GM18951 (cell line): ENCODE measurements around the gene DUSP22.
"Not testable (repeated sequence)": the region's sequence is repeated elsewhere in the genome, so short reads cannot be mapped to it uniquely, and the experiment has no call there.

Source experiments
- POLR2A ChIP-seq: IDR thresholded peaks from 4 replicates; pipeline ENCODE4 v1.6.1; 2011; ENCODE audit warnings: mild to moderate bottlenecking; ENCODE audit not compliant: insufficient read length, insufficient read depth; ENCODE audit errors: extremely low read depth
- in situ Hi-C: fragments of 300-500 bp; cut with MboI; formaldehyde crosslinking; loops from one replicate; pipeline ENCODE4 v1.12.0; 2022; ENCODE audit warnings: low sequenced_read_pairs, mixed read lengths, inconsistent platforms; ENCODE audit not compliant: unreplicated experiment

Gene DUSP22

DNA sequence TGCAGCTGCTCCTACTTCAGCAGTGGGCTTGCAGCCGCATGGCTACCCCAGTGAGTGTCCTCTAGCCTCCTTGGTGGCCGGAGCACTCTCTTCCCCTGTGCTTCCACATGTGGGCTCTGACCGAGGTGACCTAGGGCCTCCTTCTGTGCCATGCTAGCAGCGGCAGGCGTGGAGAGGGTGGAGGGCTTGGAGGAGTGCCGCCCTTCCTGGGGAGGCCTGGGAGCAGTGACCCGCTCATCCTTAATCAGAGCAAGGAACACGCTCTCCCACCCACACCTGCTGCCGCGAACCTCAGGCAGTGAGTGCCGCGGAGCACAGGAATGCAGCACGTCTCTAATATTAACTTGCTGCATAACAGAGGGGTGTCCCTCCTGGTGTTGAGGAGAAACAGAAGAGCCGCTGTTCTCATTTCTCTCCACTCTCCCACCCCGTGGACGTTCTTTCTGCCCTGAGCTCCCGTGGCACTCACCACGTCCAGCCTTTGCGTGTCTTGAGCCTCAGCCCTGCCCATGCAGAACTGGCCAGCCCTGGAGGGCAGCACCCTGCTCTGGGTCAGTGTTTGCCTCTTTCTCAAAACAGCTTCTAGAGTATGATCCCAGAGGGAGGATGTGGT is 31.9 kb downstream of the DUSP22 start:
- in situ Hi-C loops, result no loop called here
- TF ChIP-seq POLR2A, result no peak

GRCh38 chr6:324729-325125 is 32.4 kb downstream of the DUSP22 start:
- in situ Hi-C loops, result no loop called here
- no peak for TF ChIP-seq POLR2A

DNA sequence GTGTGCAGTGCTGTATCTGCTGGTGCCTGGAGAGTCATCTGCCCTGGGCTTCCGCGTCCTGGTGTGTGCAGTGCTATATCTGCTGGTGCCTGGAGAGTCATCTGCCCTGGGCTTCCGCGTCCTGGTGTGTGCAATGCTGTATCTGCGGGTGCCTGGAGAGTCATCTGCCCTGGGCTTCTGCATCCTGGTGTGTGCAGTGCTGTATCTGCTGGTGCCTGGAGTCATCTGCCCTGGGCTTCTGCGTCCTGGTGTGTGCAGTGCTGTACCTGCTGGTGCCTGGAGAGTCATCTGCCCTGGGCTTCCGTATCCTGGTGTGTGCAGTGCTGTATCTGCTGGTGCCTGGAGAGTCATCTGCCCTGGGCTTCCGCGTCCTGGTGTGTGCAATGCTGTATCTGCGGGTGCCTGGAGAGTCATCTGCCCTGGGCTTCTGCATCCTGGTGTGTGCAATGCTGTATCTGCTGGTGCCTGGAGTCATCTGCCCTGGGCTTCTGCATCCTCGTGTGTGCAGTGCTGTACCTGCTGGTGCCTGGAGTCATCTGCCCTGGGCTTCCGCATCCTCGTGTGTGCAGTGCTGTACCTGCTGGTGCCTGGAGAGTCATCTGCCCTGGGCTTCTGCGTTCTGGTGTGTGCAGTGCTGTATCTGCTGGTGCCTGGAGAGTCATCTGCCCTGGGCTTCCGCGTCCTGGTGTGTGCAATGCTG is 33.0 kb downstream of the DUSP22 start:
- in situ Hi-C loops, result not testable (repeated sequence)

DNA sequence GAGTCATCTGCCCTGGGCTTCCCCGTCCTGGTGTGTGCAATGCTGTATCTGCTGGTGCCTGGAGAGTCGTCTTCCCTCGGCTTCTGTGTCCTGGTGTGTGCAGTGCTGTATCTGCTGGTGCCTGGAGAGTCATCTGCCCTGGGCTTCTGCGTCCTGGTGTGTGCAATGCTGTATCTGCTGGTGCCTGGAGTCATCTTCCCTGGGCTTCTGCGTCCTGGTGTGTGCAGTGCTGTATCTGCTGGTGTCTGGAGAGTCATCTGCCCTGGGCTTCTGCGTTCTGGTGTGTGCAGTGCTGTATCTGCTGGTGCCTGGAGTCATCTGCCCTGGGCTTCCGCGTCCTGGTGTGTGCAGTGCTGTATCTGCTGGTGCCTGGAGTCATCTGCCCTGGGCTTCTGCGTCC is 33.8 kb downstream of the DUSP22 start:
- in situ Hi-C loops, result not testable (repeated sequence)

DNA sequence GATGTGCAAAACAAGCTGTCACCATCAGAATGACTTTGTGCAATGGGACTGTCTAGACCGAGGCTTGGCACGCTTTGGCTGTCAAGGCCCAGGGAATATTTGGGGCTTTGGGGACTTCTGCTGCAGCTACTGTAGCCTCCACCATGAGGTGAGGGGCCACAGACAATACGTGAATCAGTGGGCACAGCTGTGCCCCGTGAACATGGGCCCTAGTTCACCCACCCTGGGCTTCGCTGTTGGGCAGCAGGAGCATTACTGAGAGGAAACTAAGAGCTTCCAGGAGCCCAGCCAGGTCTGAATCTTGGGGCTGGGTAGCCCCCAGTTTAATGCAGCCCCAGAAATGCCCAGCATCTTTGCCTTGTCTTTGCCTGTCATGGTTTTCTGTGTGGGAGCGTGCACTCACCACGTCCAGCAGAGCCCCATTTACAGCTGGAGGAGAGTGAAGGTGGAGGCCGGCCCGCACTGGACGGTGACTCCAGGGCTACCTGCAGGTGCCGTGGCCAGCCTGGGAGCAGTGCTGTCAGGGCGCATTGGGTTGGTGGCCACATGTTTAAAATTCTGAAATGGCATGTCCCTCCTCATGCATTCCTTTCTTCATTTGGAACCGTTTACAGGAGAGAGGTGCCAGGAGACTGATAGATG is 34.7 kb downstream of the DUSP22 start:
- in situ Hi-C loops, result no loop called here
- TF ChIP-seq POLR2A, result no peak

- TF ChIP-seq POLR2A, result no peak
- in situ Hi-C loops, result no loop called here
Measured at GRCh38 chr6:327538-328116, 35.3 kb downstream of the DUSP22 start.

GRCh38 chr6:328136-328670 is 35.9 kb downstream of the DUSP22 start:
- in situ Hi-C loops, result no loop called here
- TF ChIP-seq POLR2A, result peak; percentile 35

- in situ Hi-C loops, result no loop called here
- TF ChIP-seq POLR2A, result no peak
Measured at GRCh38 chr6:328924-329323, 36.6 kb downstream of the DUSP22 start.

DNA sequence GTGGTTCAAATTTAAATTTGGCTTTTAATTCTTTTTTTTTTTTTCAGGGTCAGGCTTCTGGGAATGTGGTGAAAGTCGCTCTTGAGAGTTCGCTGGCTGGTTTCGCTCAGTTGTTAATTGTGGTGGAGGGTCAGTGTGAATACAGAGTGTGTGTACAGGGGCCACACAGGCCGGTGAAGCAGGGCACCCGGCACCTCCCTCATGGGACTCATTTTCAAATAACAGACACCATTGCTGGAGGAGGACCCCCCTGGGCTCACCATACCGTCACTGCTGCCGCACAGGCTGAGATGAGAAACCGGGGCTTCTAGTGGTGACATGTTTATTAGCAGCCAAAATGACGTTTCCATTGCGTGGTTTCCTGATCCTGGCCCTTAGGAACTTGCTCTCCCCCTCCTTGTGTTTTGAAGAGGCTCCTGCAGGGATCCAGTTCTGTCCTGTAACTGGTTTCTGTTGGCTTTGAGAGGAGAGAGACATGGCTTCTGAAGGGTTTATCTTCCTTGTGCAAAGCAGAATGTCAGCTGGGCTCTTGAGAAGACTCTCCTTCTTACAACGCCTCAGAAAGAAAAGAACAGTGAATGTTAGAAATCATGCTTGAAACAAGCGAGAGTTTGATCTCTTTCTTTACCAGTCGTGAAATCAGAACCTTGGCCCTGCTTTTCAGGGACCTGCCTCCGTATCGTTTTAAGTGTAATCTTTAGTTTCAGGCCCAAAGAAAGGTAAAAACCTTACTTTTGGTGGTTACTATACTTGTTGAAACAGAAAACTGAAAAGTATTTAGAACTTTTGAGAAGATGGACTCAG is 37.8 kb downstream of the DUSP22 start:
- no peak for TF ChIP-seq POLR2A
- in situ Hi-C loops, result no loop called here

- in situ Hi-C loops, result no loop called here
- peak; percentile 1 for TF ChIP-seq POLR2A
Measured at GRCh38 chr6:330948-331347, 38.7 kb downstream of the DUSP22 start.

- in situ Hi-C loops, result no loop called here
- peak; percentile 66 for TF ChIP-seq POLR2A
Measured at GRCh38 chr6:331622-332521, 39.6 kb downstream of the DUSP22 start.

DNA sequence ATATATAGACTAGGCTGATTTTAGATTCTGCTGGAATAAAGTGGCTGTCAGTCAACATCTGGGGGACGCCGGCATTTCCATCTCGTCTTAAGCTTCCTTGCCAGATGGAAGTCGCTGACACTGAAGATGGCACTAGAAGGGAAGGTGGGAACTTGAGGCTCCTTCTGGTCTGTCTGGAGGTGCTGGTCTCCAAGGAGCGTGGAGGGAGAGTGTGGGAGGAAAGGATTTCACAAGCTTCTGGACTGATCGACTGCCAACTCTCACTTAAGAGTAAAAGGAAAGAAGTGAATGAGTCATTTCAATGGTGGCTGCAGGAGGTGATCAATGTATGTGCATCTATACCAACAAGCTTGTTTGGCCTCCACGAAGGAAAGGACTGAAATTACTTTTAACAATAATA is 40.4 kb downstream of the DUSP22 start:
- in situ Hi-C loops, result no loop called here
- TF ChIP-seq POLR2A, result no peak
